Ecto neural progenitor cell (in vitro differentiated cells): Measurements from ENCODE around the gene RNF167.

Source experiments
- DNase-seq: peaks from one replicate; pipeline ENCODE4 v3.0.0-alpha.2; 2018; ENCODE audit warnings: low spot score

The RNF167 gene

GRCh38 chr17:4939796-4940554 lies at the start of gene RNF167, which contains the start of gene SLC25A11:
Gene RNF167, plus strand, starts transcription at chr17:4940268. Its CDS starts 642 bp downstream, at chr17:4940910.
Gene SLC25A11, minus strand, starts transcription at chr17:4940046. Its CDS starts 136 bp downstream, at chr17:4939910.
- DNase-seq, result peak; percentile 98

GRCh38 chr17:4891411-4892410 lies 48.4 kb upstream of the RNF167 start:
- peak; percentile 46 for DNase-seq

- no peak for DNase-seq
Observed at GRCh38 chr17:4892499-4893221, 47.4 kb upstream of the RNF167 start.

DNA sequence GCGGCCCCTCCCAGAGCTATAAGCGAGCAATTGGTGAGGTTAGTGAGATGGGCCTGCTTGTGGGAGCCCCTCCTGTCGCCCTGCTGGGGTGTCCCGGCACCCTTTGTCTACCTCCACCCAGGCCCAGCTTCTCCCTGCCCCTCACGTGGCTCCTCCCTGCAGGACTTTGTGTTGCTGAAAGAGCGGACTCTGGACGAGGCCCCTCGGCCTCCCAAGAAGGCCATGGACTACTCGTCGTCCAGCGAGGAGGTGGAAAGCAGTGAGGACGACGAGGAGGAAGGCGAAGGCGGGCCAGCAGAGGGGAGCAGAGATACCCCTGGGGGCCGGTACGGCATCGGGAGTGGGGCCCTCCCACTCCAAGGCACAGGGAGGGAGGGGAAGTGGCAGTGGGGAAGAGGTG lies 46.8 kb upstream of the RNF167 start:
- DNase-seq, result no peak

GRCh38 chr17:4893721-4894560 lies 46.1 kb upstream of the RNF167 start:
- DNase-seq, result no peak

GRCh38 chr17:4895121-4895520 lies 44.9 kb upstream of the RNF167 start:
- DNase-seq, result no peak

DNA sequence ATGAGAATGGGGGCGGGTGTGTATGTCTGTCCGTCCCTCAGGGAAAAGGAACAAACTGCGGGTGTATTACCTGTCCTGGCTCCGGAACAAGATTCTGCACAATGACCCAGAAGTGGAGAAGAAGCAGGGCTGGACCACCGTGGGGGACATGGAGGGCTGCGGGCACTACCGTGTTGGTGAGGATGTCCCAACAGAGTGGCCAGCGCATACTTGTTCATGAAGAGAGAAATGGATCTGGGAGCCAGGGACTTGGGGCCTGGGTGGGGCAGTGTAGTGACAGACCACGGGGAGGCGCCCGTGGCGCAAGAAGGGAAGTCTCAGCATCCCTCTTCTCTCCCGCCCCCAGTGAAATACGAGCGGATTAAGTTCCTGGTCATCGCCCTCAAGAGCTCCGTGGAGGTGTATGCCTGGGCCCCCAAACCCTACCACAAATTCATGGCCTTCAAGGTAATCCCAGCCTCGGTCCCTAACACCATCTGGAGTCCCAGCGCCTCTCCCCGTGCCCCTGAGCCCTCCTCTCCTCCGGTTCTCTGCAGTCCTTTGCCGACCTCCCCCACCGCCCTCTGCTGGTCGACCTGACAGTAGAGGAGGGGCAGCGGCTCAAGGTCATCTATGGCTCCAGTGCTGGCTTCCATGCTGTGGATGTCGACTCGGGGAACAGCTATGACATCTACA lies 44.3 kb upstream of the RNF167 start:
- DNase-seq, result no peak

DNA sequence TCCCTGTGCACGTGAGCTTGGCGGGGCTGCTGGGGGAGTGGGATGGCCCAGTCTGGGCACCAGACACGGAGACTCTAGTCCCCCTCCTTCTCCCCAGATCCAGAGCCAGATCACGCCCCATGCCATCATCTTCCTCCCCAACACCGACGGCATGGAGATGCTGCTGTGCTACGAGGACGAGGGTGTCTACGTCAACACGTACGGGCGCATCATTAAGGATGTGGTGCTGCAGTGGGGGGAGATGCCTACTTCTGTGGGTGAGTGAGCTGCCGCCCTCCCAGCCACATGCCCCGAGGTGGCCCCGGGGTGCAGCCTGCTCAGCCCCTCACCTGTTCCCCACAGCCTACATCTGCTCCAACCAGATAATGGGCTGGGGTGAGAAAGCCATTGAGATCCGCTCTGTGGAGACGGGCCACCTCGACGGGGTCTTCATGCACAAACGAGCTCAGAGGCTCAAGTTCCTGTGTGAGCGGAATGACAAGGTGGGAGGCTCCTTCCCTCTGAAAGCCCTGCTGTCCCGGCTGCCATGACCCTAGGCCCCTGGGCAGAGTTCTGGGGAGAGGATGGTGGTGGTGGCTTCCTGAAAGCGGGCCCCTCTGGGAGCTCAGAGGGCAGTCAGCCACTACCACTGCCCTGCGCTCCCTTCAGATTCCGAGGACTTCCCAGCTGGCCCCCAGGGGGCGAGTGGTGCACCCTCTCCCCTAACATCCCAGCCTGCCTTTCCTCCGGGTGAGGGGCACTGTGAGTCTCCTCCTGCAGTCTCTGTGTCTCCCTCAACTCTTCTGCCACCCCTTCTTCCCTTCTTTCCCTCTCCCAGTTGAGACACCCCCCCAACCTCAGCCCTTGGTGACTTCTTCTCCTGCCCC lies 43.5 kb upstream of the RNF167 start:
- DNase-seq, result no peak

DNA sequence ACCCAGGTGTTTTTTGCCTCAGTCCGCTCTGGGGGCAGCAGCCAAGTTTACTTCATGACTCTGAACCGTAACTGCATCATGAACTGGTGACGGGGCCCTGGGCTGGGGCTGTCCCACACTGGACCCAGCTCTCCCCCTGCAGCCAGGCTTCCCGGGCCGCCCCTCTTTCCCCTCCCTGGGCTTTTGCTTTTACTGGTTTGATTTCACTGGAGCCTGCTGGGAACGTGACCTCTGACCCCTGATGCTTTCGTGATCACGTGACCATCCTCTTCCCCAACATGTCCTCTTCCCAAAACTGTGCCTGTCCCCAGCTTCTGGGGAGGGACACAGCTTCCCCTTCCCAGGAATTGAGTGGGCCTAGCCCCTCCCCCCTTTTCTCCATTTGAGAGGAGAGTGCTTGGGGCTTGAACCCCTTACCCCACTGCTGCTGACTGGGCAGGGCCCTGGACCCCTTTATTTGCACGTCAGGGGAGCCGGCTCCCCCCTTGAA lies 42.8 kb upstream of the RNF167 start:
- DNase-seq, result no peak

DNA sequence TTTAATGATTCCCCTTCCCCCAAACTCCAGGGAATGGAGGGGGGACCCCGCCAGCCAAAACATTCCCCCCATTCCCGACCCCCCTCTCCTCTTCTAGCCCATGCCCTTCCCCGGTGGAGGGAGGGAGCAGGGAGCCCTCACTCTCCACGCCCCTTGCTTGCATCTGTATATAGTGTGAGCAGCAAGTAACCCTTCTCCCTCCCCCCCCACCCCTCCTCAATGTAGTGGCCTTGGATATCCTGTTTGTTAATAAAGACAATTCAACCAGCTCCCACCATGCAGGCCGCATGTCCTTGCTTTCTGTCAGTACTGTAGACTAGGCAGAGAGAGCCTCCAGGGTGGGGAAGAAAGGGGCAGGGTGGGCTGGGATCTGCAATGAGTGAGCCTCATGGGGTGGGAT lies 42.3 kb upstream of the RNF167 start:
- no peak for DNase-seq

DNA sequence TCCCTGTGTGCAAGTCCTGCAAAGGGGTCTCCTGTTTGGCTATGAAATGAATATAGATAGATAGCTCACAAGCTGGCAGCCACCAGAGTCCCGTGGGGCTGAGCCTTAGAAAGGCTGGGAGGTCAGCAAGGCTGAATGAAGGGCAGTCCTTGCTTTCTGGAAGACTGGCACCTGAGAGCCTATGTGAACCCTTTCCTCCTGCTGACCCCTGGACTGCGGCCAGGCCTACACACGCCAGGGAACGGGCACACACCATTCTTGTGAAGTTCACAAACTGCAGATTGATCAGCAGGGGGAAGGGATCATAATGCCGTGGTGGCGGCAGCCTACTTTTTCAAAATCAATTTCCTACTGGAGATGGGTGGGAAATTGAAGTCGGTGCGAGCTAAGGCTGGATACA lies 41.7 kb upstream of the RNF167 start:
- peak; percentile 45 for DNase-seq

GRCh38 chr17:4898927-4899326 lies 41.1 kb upstream of the RNF167 start:
- DNase-seq, result peak; percentile 59

DNA sequence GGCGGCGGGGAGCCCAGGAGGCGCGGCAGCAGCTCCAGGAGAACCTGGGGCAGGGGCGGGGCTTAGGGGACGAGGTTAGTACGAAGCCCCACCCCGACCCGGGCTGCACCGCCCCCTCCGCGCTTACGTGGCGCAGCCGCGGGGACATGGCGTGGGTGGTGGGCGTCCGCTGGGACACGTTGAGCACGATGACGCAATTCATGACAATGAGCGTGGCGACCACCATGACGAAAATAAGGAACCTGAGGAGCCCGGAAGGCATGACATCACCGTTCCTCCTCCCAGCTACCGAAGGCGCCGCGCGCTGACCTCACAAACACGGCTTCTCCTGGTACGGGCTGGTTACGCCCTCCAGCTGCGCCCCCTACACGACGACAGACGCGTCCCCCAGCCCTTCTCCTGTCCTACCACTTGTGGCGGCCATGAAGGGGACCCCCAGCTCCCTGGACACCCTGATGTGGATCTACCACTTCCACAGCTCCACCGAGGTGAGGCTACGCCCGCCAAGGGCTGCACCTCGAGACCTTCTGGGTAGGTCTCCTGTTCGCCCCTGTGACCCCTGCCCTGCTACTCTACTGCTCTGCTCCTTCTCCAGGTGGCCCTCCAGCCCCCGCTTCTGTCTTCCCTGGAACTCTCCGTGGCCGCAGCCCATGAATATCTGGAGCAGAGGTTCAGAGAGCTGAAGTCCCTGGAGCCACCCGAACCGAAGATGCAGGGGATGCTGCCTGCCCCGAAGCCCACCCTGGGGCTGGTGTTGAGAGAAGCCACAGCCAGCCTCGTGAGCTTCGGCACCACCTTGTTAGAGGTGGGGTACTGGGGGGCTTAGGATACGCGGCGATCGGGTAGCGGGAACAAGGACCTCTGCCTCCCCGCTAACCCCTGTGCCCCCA lies 40.5 kb upstream of the RNF167 start, which contains the start of gene C17orf107:
Gene C17orf107, plus strand, starts transcription at position 196 of the 890 bp plus-strand sequence. Its CDS starts 227 bp downstream, at position 423.
- peak; percentile 80 for DNase-seq

DNA sequence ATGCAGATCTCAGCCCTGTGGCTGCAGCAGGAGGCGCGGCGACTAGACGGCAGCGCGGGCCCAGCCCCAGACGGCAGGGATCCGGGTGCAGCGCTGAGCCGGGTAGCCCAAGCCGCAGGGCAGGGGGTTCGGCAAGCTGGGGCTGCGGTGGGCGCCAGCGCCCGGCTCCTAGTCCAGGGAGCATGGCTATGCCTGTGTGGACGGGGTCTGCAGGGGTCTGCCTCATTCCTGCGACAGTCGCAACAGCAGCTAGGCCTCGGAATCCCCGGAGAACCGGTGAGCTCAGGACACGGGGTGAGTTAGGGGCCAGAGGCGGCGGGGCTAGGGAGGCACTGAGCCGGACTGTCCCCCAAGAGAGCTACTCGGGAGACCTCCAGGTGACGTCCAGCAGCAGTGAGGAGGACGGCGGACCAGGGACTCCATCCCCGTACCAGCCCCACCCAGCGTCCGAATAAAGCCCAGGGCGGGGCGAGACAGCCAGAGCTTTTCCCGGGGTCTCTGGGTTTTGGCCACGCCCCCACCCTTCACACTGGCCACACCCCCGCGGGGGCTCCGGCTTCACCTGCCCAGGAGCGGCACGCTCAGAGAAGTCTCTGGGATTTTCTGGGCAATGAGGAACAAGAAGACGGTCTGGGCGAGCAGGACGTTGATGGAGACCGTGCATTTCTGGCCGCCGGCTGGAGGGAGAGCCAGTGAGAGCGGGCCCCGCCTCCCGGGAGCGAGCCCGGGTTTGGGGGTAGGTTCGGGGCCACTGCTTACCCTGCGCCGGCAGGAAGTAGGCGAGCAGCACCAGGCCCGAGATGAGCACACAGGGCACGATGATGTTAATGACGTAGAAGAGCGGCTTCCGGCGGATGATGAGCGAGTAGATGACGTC lies 39.6 kb upstream of the RNF167 start:
- DNase-seq, result peak; percentile 88

DNA sequence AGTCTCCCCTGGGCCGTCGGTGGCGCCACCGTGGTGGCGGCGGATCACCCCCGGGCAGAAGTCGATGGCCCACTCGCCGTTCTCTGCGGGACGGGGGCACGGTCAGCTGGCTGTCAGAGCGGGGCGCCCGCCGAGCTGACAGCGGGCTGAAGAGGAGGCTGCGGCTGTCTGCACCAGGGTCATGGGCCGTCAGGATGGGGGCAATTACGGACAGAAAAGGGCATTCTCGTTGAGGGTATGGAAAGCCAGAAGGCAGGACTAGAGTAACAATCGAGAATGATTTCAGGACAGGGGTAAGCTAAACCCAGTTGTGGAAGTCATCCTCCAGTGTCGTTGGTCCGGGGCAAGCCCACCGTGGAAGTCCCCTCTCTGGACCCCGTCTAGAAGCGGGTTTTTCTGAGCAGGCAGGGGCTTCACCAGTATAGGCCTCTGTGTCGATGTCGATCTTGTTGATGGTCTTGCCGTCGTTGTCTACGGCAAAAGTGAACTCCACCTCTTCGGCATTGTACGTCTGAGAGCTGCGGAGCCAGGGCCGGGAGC lies 38.9 kb upstream of the RNF167 start:
- peak; percentile 52 for DNase-seq

DNA sequence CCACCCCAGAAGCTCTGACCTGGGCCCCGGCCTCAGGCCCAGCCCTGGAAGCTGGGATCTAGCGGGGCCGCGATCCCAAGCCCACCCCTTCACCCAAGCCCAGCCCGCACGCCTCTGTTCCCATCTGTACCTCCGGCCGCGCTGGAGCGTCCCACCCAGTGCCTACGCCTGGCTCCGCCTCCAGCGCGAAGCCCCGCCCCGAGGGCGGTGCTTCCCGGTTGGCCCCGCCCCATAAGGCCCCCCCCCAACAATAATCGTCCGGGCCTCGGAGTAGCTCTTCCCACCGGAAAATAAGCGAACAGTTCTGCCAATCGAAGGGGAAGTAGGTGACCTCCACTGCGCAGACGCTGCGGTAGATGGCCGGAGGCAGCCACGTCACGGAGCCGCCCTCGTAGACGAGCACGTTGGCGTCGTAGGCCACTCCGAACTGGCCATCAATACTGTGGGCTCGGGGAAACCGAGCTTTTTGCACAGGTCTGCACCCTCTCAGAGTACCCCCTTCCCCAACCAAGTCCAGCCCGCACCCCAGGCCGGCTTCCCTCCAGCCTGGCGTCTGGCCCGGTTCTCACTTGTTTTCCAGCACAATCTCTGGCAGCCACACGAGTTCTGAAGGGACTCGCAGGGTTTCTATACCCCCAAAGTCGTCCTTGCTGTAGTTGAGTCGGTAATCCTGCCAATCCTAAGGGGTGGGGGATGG lies 38.3 kb upstream of the RNF167 start:
- DNase-seq, result peak; percentile 50
